ENCODE data around the gene APBA3. TPM values are rescaled to one million over a fixed set of nuclear protein-coding genes. Genes with fewer than 3 reads are reported as not detected.

Gene APBA3
- total and polyA plus RNA-seq, 2 of the 4 experiments (the other 2 are of a cell fraction), result 9.5 to 18.4 TPM

DNA sequence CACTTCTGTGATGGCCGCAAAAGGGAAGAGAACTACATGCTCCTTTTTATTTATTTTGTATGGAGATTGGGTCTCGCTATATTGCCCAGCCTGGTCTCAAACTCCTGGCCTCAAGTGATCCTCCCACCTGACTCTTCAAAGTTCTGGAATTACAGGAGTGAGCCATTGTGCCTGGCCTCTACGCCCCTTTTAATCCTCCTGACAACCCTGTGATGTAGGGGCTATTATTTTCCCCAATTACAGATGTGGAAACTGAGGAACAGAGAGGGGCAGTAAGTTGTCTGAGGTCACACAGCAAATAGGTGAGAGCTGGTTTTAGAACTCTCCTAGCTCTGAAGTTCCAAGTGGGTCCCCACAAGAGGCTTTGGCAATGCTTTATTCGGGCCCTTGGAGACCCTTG is 41.6 kb downstream of the APBA3 start:
- in situ Hi-C loops (cut with MboI; ENCODE audit: low sequenced_read_pairs) (no loop called here), intact Hi-C loops (cut with micrococcal nuclease) (no loop called here), dilution Hi-C loops (cut with HindIII; ENCODE audit: low sequenced_read_pairs, unreplicated experiment) (no loop called here)
- H3K27ac ChIP-seq (ENCODE audit: insufficient read depth, low read length), result no peak overlapping the region
- H3K4me2 ChIP-seq (ENCODE audit: low read depth, low read length), result no peak overlapping the region
- DNase-seq (no peak), ATAC-seq (ENCODE audit: low read depth) (no peak)
- H3K9ac ChIP-seq (ENCODE audit: low read depth, low read length), result no peak overlapping the region
- H3K4ac ChIP-seq (ENCODE audit: low read depth, low read length), result no peak overlapping the region
- no peak overlapping the region for H2BK15ac ChIP-seq (ENCODE audit: low read depth, low read length)
- ChIA-PET CTCF (no interaction called here), POLR2A (ENCODE audit: unreplicated experiment) (no interaction called here)
- H3K36me3 ChIP-seq (ENCODE audit: control insufficient read depth, insufficient read depth, low read length), result no peaks in the 10 kb centered on the region
- no peak overlapping the region for H3K56ac ChIP-seq (ENCODE audit: extremely low read depth, insufficient read depth, low read length)
- TF ChIP-seq, protein P1, sequence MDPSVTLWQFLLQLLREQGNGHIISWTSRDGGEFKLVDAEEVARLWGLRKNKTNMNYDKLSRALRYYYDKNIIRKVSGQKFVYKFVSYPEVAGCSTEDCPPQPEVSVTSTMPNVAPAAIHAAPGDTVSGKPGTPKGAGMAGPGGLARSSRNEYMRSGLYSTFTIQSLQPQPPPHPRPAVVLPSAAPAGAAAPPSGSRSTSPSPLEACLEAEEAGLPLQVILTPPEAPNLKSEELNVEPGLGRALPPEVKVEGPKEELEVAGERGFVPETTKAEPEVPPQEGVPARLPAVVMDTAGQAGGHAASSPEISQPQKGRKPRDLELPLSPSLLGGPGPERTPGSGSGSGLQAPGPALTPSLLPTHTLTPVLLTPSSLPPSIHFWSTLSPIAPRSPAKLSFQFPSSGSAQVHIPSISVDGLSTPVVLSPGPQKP (IDR thresholded peaks at IDR 0.05; ENCODE audit: borderline replicate concordance, low read depth, low read length), result no peak
- no peak for TF ChIP-seq MXI1 (IDR thresholded peaks at IDR 0.05; ENCODE audit: borderline replicate concordance, low read depth, low read length)
- no peak for TF ChIP-seq RAD21 (IDR thresholded peaks at IDR 0.05; ENCODE audit: low read length)
- TF ChIP-seq RCOR1 (IDR thresholded peaks at IDR 0.05; ENCODE audit: insufficient replicate concordance, low read length), result no peak
- TF ChIP-seq, protein P2, sequence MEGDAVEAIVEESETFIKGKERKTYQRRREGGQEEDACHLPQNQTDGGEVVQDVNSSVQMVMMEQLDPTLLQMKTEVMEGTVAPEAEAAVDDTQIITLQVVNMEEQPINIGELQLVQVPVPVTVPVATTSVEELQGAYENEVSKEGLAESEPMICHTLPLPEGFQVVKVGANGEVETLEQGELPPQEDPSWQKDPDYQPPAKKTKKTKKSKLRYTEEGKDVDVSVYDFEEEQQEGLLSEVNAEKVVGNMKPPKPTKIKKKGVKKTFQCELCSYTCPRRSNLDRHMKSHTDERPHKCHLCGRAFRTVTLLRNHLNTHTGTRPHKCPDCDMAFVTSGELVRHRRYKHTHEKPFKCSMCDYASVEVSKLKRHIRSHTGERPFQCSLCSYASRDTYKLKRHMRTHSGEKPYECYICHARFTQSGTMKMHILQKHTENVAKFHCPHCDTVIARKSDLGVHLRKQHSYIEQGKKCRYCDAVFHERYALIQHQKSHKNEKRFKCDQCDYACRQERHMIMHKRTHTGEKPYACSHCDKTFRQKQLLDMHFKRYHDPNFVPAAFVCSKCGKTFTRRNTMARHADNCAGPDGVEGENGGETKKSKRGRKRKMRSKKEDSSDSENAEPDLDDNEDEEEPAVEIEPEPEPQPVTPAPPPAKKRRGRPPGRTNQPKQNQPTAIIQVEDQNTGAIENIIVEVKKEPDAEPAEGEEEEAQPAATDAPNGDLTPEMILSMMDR (conservative IDR thresholded peaks at IDR 0.05; ENCODE audit: low read depth, low read length), result no peak
- no peak for TF ChIP-seq POLR2A (IDR thresholded peaks at IDR 0.05; ENCODE audit: low read depth, low read length)
- no peak for TF ChIP-seq NFE2L2 (IDR thresholded peaks at IDR 0.05; ENCODE audit: low read depth, low read length)
- TF ChIP-seq CEBPB (IDR thresholded peaks at IDR 0.05; ENCODE audit: low read depth, low read length), result no peak
- no peak for TF ChIP-seq CHD1 (IDR thresholded peaks at IDR 0.05; ENCODE audit: low read depth, low read length)
- no peak for TF ChIP-seq BHLHE40 (IDR thresholded peaks at IDR 0.05; ENCODE audit: low read depth, low read length)
- TF ChIP-seq MAZ (IDR thresholded peaks at IDR 0.05; ENCODE audit: borderline replicate concordance, low read depth, low read length), result no peak
- TF ChIP-seq FOS (IDR thresholded peaks at IDR 0.05; ENCODE audit: low read depth, low read length), result no peak
- TF ChIP-seq SMC3 (IDR thresholded peaks at IDR 0.05; ENCODE audit: low read depth, low read length), result no peak
- TF ChIP-seq MAFK (IDR thresholded peaks at IDR 0.05; ENCODE audit: low read depth, low read length), result no peak
- TF ChIP-seq, protein P3, sequence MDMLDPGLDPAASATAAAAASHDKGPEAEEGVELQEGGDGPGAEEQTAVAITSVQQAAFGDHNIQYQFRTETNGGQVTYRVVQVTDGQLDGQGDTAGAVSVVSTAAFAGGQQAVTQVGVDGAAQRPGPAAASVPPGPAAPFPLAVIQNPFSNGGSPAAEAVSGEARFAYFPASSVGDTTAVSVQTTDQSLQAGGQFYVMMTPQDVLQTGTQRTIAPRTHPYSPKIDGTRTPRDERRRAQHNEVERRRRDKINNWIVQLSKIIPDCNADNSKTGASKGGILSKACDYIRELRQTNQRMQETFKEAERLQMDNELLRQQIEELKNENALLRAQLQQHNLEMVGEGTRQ (IDR thresholded peaks at IDR 0.05; ENCODE audit: low read depth, low read length), result no peak
- TF ChIP-seq RFX5 (IDR thresholded peaks at IDR 0.05; ENCODE audit: low read depth, low read length), result no peak
- H3K9me3 ChIP-seq (ENCODE audit: control insufficient read depth, insufficient read depth, low read length), result no peaks in the 10 kb centered on the region
- no CpG with 5 or more reads among the region's 4 CpGs for WGBS, 2 experiments (ENCODE audit: extremely low coverage in 2 of 2, insufficient read length in 1 of 2)
- no peak overlapping the region for H4K5ac ChIP-seq (ENCODE audit: low read depth, low read length)
- H3K79me1 ChIP-seq (ENCODE audit: low read depth in 1 of 2, low read length in 2 of 2), result no peaks in the 10 kb centered on the region
- no peak overlapping the region for H3K23ac ChIP-seq (ENCODE audit: low read depth, low read length)
- H2BK120ac ChIP-seq (ENCODE audit: low read depth, low read length), result no peak overlapping the region
- no peak overlapping the region for H3K18ac ChIP-seq (ENCODE audit: low read depth, low read length)
- H4K91ac ChIP-seq (ENCODE audit: insufficient read depth, low read depth, low read length), result no peak overlapping the region
- no peak overlapping the region for H3K14ac ChIP-seq (replicated peaks; ENCODE audit: low read depth, low read length)
- no peaks in the 10 kb centered on the region for H3K9me1 ChIP-seq (ENCODE audit: insufficient read depth, low read length)
- H2AFZ ChIP-seq (replicated peaks; ENCODE audit: low read length, poor library complexity), result no peak overlapping the region
- no peaks in the 10 kb centered on the region for H4K20me1 ChIP-seq (ENCODE audit: insufficient read depth, low read length)
- no TSS peak for BruUV-seq (replicated peaks)
- H2BK20ac ChIP-seq (ENCODE audit: low read depth, low read length), result no peak overlapping the region
- no peak overlapping the region for H2AK9ac ChIP-seq (replicated peaks; ENCODE audit: low read depth, low read length, poor library complexity)
- H3K4me3 ChIP-seq (ENCODE audit: insufficient read depth, low read depth, low read length), result no peak overlapping the region
- H4K8ac ChIP-seq (ENCODE audit: low read depth in 2 of 2, low read length in 2 of 2), result no peak overlapping the region
- peaks cover 34% of the 10 kb centered on the region for H3K27me3 ChIP-seq (ENCODE audit: control insufficient read depth, insufficient read depth, low read length)
- H3K4me1 ChIP-seq (ENCODE audit: control insufficient read depth, insufficient read depth, low read length), result no peaks in the 10 kb centered on the region
- no peak overlapping the region for H2BK5ac ChIP-seq (ENCODE audit: low read depth, low read length, poor library complexity, severe bottlenecking)
- H2AK5ac ChIP-seq (ENCODE audit: low read depth, low read length), result no peak overlapping the region
